ENCODE data around the gene ASB13.

DNA sequence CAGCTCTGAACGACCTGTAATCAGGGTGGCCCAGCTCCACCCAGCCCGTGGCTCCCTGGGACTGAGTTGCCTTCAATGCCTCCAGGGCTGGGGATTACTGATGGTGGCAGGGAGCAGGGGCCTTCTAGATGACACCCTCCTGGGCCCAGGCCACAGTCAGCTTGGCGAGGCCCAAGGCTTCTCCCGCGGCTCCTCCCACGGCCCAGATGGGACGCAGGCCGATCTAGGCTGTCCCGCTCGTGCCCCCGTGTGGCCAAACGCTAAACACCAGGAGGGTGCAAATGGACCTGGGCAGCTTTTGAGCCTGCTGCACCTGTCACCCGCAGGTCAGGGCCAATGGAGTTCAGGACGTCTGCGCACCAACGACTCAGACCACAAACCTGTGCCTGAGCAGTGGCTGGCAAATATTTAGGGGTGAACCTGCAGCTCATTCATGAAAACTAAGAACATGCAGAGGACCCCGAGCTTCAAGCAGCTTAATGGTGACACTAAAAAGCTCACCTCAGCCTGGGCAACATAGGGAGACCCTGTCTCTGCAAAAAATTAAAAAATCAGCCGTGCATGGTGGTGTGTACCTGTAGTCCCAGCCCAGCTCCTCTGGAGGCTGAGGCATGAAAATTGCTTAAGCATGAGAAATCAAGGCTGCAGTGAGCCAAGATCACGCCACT is 43.2 kb downstream of the ASB13 start:
- TF ChIP-seq POLR2AphosphoS5 (IDR thresholded peaks at IDR 0.05): peak; percentile 30 to 80 (median 64)
- TF ChIP-seq, protein P1, sequence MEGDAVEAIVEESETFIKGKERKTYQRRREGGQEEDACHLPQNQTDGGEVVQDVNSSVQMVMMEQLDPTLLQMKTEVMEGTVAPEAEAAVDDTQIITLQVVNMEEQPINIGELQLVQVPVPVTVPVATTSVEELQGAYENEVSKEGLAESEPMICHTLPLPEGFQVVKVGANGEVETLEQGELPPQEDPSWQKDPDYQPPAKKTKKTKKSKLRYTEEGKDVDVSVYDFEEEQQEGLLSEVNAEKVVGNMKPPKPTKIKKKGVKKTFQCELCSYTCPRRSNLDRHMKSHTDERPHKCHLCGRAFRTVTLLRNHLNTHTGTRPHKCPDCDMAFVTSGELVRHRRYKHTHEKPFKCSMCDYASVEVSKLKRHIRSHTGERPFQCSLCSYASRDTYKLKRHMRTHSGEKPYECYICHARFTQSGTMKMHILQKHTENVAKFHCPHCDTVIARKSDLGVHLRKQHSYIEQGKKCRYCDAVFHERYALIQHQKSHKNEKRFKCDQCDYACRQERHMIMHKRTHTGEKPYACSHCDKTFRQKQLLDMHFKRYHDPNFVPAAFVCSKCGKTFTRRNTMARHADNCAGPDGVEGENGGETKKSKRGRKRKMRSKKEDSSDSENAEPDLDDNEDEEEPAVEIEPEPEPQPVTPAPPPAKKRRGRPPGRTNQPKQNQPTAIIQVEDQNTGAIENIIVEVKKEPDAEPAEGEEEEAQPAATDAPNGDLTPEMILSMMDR (IDR thresholded peaks at IDR 0.05): peak; percentile 86 to 96 (median 93)
- no peak for TF ChIP-seq POLR2A (IDR thresholded peaks at IDR 0.05)
